Stimulated activated CD4-positive, alpha-beta T cell treated with anti-CD3 and anti-CD28 coated beads, Interleukin-2, amount 100 ng/mL, for 4 hours (primary cell): ENCODE results near the gene SH2D6.
A peak's percentile ranks its signal among the peaks of the same experiment; 100 is the strongest.
"Not testable (repeated sequence)": the region's sequence is repeated elsewhere in the genome, so short reads cannot be mapped to it uniquely, and the experiment has no call there.

Source experiments
- DNase-seq: peaks from one replicate; pipeline ENCODE4 v3.0.0-alpha.2; 2020; ENCODE audit warnings: low read depth

SH2D6 gene

DNA sequence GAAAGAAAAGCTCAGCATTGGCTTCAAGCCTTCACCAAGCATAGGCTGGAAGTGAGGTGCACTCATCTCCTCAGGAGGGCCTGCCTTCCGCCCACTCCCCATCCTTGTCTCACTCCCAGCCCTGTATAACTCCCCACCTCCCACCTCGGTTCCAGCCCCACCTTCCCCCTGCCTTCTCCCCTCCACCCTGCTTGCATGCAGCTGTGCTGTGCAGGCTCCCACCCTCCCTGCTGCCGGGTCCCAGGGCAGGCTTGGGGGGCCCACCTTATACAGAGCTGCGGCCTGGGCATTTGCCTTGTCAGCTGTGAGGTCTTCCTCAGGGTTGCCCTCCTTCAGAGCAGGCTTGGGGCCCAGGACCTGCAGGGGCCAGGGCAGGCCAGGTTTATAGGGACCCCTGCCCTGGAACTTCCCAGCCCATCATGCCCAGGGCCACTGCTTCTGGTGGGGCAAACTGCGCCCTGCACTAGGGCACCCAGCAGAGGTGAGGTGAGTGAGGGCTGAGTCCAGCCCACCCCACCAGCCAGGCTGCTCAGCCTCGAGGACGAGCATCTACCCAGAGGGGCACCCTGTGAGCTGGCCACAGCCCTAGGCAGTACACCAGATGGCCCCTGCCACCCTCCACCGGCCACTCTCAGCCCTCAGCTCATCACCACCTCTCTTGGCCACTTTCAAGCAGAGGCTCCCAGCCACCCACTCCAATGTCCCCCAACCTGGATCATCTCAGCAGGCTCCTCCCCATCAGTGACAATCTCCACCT is 19.9 kb upstream of the SH2D6 start:
- DNase-seq, result no peak

DNA sequence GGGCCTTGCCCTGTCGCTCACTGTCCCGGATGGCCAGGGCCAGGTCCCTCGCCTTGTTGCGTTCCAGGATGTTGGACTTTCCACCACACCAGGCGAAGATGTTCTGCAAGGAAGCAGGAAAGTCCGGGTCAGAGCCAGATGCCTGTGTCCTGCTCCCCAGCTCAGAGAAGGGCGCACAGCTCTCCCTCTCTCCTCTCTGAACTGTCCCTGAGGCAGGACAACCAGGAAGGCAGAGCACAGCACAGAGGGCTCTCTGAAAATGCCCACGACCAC is 19.4 kb upstream of the SH2D6 start:
- no peak for DNase-seq

DNA sequence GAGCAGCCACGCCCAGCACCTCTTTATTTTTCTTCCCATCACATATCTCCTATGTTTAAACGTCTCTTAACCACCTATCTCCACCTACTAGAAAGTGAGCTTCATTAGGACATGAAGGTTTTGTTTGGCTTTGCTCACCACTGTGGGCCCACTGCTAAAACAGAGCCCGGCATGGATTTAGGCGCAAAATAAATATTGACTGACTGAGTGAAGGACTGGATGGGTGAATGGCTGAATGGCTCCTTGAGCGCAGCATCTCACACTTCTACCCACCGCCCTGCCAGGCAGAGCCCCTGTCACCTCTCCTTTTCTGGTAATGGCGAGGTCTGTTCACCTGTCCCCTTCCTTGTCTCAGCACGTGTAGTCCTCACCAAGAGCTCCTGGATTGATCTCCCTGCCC is 18.5 kb upstream of the SH2D6 start:
- DNase-seq, result no peak

DNA sequence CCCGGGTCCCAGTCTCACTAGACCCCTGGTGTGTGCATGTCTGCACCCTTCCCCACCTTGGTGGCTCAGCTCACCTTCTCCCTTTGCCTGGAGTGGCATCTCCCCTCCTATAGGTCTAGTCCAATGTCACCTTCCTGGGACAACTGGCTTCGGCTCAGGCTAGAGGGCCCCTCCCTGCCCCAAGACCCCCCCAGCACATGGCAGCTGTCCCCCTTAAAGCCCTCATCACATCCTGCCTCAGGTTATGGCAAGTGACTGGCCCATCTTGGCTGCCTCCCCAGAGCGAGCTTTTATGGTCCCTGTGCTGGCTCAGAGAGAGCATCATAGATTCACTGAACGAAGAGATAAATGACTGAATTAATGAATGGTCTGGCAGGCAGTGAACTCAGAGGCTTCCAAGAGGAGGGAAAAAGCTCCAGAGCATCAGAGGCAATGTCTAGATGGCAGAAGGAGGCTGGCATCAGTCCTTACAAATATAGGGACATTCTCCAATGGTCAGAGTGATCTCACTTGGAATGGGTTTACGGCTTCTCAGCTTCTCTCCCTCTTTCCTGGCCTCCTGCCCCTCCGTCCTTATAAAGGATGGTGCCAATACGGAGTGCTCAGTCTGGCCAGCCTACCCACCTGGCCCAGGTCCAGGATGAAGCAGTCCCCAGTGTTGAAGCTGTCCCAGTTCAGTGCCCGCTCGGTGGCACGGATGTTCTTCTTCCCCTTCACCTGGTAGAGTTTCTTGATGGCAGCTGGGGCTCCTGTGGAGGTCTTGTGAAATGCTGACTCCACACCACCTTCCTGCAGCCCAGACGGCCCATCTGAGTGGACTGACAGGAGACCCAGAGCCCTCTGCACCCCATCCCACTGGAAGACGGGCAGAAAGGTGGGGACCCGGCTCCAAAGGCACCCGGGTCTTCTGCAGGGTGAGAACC is 17.7 kb upstream of the SH2D6 start:
- DNase-seq, result no peak

DNA sequence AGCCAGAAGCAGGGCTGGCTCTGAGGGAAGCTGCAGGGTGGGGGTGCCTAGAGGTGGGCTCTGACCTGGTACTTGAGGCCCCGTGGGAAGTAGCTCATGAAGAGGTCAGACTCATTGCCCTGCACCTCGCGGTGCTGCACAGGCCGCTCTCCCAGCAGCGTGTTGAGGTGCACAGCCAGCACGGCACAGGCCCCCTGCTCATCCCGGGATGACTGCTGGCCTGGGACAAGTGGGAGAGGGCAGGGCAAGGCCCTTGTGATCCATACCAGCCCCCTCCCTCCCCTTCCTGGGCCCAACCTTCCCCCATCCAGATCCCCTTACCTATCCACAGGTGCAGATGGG is 17.1 kb upstream of the SH2D6 start:
- no peak for DNase-seq

DNA sequence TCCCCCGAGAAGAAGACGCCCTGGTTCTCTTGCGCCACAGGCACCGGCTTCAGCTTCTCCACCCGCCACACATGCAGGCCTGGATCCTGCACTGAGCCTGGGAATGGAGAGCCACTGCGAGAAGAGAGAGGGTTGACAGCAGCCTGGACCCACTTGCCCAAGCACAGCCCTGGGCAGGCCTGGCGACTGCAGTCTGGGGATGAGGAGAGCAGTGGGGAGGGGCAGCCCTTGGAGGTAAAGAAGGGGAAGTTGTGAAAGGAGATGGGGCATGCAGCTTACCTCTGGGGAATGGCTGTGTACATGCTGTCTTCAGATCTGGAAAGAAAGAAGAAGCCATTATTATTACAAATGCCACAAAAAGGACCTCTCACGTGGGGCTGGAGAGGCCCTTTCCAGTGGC is 16.7 kb upstream of the SH2D6 start:
- DNase-seq, result no peak

DNA sequence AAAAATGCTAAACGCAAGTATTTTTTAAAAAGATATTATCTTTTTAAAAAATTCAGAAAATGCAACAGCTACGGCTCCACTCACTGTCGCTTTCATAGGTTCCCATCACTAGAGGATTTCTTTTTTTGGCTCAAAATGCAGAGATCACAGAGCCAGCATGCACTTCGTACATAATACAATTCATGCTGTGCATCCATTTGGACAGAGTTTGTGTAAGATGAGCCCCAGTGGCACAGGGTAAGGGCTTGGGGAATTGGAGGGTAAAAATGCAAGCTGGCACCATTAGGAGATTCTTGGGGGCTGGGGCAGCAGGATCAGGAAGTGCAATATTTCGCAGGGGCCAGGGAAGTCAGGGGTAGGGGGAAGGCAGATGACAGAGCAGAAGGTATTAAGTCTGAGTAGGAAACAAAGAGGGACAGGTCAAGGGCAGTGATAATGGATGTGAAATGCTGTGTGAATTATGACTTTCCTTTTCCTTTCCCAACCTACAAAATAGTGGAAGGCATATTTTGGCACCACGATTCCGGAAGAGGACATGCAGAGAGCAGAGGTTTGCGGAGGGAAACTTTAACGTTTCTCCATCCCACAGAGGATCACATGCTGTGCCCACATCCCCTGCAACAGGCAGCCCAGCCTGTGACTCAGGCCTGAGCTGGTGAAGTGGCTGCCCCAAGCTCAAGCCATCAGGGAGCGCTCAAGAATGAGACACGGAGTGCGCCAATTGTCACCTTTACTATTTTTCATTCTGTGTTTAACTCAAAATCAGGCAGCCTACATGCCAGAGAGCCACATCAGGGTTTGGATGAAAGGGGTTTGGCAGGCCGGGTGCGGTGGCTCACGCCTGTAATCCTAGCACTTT is 13.1 kb upstream of the SH2D6 start:
- peak; percentile 47 for DNase-seq

DNA sequence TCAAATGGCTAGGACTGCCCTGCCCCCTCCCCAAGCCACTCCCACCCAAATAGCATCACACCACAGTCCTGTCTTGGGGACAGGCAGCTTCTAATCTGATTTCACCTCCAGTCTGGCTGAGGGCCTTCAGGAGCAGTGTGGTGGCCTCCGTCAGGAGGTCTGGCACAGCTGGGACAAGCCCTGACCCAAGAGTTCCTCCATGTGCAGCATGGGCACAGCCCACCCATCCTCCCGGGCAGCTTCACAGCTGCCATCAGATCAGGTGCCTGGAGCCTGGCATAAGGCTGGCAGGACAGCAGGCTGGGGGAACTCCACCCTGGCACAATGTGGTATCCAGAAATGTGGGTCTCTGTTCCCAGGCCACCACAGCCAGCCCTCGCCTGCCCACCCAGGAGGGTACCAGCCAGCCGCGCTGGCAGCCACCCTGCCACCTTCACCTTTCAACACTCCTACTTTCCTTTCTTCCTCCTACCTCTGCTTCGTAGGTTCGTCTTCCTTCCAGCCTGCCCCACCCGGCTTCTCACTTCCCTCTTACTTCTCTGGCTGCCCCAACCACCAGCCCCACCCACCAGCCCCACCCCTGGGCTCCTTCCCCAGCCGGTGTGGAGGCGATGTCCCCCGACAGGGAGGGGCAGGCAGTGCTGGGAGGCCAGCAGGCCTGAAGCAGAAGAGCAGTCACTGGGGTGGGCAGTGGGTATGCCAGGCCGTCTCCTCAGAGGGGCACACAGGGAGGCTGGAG is 8.5 kb upstream of the SH2D6 start, which contains the start of gene CAPG:
TSS of gene CAPG (minus strand) at position 522 of the 739 bp plus-strand sequence. CDS start 8,221 bp downstream, outside the sequence.
- peak; percentile 30 for DNase-seq

DNA sequence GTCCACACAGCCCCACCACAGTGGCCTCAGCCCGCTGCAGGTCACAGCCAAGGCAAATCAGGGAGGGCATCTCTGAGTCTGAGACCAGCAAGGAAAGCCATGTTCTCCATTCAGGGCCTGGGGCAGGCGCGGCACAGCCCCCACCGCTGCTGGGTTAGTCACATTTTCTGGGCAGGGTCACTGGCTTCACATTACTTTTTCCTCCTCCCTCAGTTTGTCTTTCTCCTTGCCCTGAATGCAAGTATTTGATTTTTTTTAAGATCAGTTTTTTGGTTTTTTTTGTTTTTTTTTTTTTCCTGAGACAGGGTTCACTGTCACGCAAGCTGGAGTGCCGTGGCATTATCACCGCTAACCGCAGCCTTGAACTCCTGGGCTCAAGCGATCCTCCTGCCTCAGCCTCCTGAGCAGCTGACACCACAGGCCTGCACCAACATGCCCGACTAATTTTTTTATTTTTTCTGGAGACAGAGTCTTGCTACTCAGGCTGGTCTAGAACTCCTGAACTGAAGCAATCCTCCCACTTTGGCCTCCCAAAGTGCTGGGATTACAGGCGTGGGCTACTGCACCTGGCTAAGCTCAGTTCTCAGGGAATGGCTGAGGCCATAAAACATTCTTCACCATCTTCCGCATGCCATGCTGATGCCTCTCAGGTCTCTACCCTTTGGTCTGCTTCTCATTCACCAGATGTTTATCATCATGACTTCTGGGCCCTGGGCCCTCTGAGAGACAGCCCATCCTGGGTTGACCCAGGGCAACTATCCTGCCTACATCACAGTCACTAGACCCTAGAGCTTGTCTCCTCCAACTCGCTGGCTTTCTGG is 7.7 kb upstream of the SH2D6 start:
- DNase-seq, result no peak

DNA sequence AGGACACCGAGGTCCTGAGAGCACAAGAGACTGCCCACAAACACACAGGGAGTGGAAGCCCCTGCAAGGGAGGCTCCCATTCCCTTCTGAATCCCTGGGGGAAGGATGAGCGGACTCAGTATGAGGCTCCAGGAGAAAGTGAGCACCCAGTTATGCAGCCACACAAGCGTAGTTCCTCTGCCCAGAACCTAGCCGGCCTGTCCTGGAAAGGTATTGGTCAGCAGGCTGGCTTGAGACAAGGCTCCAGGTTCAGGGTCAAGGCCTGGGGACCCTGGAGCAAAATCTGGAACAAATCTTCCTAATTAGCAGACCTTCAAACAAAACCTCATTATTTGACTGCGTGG is 7.1 kb upstream of the SH2D6 start:
- DNase-seq, result no peak

DNA sequence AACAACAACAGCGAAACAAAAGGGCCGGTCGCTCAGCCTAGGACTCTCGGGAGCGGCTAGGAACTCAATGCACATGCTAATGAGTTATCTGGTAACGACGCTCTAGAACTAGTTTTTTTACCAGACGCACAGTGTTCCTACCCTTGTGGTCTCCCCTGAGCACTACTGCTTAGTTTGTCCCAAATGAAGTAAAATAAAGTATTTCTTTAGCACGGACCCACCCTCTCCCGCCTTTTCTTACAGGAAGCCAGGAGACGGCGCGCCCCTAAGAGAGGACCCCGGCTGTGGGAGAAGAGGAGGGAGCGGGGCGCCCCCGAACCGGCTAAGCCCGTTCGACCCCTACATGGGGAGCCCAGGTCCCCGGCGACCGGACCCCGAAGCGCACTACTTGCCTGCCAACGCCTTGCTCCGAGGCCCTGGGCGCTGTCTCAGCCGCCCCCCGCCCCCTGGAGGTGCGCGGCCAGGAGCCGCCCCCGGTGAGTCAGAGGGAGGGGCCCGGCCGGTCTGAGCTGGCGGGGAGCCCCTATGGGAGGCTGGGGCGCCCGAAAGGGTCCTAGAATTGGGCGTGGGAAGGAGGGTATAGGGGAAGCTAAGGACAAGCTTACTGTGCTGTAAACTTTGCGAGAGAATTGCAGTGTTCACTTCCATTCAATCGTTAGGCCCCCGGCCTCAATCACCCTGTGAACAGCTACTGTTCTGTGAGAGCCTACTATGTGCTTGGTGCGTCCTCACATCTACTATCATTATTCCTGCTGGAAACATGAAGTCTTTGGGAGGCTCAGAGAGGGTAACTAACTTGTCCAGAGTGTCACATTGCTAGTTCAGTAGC is 4.7 kb upstream of the SH2D6 start:
- DNase-seq, result peak; percentile 24

DNA sequence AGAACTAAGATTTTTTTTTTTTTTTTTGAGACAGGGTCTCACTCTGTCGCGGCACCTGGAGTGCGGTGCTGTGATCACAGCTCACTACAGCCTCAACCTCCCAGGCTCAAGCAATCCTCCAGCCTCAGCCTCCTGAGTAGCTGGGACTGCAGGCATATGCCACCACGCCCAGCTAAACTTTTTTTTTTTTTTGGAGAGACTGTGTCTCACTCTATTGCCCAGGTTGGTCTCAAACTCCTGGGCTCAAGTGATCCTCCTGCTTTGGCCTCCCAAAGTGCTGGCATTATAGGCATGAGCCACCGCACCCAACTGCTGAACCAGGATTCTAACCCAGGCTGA is 4.1 kb upstream of the SH2D6 start:
- DNase-seq, result not testable (repeated sequence)

DNA sequence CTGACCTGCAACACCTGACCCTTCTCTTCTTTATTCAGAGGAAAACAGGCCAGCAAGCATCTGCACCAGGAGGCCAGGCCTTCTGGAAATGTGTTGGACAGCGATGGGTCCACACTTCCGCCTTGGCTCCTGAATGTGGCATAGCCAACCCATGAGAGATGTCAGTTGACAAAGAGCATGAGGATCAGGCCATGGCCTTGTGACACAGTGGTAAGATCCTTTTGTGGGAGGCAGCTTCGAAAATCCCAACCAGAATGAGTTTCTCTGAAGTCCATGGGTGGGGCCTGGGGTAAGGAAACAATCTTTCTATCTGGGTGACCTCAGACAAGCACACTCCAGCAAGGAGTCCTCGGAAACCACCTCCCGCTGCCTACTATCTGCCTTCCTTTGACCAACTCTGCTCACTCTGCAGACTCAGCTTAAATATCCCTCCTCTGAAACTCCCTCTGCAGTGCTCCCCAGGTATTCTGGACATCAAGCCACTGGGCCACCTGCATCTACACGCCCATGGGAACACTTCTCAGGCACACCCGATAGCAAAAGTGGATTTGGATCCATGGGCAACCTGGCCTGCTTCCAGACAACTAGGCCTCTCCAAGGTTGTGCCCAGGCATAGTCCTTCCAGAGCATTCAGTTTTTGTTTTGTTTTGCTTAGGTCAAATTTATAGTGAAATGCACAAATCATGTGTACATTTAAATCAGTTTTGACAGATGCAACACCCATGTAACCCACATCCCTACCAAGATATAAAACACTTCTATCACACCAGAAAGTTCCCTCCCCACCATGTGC is 3.6 kb upstream of the SH2D6 start:
- no peak for DNase-seq

DNA sequence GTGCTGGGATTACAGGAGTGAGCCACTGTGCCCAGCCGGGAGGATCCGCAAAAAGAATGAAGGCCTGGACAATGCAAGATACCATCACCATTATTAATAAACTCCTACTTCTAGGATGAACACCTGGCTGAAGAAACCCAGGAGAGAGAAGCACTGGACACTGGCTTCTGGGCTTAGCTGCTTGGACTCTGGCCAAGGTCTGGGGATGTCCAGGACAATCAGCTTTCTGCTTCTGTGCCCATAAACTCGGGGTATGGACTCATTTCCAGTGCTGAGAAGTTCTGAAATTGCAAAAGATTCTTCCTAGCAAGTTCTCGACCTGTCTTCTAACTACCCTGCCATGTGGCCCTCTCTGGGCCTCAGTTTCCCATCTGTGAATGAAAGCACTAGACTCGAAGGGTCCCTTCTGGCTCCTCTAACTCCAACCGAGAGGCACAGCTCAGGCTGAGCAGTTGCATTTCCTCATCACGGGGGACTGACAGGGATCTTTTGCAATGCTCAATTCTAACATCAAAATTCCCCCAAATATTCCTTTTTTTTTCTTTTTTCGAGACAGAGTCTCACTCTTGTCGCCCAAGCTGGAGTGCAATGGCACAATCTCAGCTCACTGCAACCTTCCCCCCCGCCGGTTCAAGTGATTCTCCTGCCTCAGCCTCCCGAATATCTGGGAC is 2.4 kb upstream of the SH2D6 start:
- no peak for DNase-seq

DNA sequence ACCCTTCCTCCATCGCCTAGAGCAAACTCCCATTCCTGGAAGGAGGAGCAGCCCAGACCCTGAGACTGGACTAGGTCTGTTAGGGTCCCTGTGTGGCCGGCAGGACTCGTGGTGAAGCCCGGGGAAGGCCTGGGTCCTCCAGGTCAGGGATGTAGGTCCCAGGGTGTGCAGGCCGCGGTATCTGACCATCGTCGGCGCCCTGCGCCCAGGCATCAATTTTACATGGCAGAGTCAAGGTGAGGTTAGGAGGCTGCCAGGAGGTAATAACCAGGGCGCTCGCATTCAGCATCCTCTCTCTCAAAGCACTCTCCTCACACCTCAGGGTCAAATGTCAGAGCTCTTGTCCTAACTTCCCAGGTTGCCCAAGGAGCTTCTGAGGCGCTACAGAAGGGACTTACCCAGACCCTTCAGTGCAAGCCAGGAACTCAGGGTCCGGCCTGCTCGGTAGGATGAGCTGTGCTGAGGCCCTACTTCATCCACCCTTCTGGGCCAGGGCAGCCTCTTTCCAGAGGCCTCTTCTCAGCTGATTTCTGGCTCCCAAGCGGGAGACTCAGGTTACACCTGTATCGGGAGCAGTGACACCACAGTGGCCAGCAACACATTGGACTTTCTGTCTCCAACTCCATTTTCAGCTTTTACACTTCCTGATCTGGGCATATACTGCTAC is 628 bp downstream of the SH2D6 start:
- no peak for DNase-seq

DNA sequence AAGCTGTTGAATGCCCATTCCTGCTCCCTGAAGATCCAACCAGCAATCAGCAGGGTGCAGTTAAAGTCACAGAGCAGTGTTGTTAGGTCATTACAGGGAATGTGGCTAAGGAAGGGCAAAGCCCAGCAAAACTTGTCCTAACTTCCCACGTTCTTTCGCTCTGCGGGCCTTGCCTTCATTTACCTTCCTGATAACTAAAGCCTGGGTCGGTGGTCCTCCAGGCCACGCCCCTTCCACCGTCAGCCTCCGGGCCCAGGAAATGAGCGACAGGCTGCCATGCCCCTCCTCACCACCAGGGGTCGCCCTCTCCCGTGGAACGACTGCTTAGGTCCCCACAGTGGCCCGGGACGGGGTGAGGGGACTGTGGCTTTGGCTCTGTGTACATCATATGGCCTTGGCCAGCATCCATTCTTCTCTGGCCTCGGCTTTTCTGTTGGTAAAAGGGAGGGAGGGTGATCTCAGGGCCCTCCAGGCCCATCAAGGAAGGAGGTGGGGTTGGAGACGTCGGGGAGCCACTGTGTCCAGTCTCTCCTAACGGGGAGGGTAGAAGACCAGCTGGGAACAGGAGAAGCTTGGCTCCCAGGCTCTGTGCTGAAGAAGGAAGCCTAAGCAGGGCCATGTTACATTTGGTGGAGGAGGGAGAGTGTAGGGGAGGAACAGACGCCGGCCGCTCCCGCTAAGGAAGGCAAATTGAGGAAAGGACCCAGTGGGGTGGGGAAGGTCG is 2.2 kb downstream of the SH2D6 start:
- peak; percentile 76 for DNase-seq

DNA sequence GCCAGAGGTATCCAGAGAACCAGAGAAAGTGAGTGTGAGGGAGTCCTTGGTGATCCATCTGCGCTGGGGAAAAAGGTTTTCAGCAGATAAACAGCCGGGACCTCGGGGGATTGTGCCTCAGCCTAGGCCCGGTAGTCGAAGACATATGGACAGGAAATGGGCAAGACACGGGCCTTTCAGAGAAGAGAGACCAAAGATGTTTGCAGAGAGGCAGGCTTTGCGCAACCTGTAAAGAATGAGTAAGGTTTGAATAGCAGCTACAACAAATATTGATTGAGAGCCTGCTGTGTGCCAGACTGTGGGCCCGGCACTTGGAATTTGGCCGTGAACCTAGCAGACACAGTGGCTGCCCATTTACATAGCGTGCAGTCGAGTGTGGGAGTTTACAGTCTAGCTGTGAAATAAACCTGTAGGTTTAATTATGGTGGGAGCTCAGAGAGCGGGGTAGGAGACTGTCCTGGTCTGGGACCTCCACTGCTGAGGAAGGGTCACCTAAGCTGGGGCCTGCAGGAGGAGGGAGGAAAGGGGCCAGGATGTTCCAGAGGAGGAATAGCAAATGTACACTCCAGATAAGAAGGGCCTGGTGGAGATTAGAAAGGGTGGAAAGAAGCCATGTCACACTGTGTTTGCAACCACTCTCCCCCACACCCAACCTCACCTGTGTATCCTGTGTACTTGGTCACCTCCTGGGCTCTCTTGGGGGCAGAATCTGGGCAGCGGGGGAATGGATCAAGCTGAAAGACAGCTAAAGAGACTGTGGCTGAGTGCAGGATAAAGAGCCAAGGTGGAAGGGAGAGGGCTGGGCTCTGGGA is 3.0 kb downstream of the SH2D6 start:
- DNase-seq, result no peak
